ENCODE data around the gene HEATR5A. TPM values are rescaled to one million over a fixed set of nuclear protein-coding genes. Genes with fewer than 3 reads are reported as not detected.

Gene HEATR5A
- polyA plus RNA-seq, 1 of the 3 experiments (the other 2 are of a cell fraction): 7.1 TPM

GRCh38 chr14:31280132-31280870 lies 140.0 kb downstream of the HEATR5A start:
- no peak overlapping the region for H3K27ac ChIP-seq (ENCODE audit: low read depth in 2 of 2, low read length in 1 of 2)
- 47% methylated on average over 4 of the region's 4 CpGs for WGBS (ENCODE audit: low lambda C conversion rate)
- H4K20me1 ChIP-seq (ENCODE audit: insufficient read depth): no peaks in the 10 kb centered on the region
- no peaks in the 10 kb centered on the region for H3K36me3 ChIP-seq (replicated peaks in 1 of 2; ENCODE audit: control insufficient read depth in 1 of 2, insufficient read depth in 2 of 2, low read length in 1 of 2)
- H3K9me2 ChIP-seq: no peaks in the 10 kb centered on the region
- peaks cover 4% of the 10 kb centered on the region for H3F3A ChIP-seq (replicated peaks; ENCODE audit: insufficient read depth)
- POLR2A ChIA-PET: no interaction called here
- no peak for DNase-seq
- CTCF ChIA-PET: no interaction called here
- no peaks in the 10 kb centered on the region for H3K27me3 ChIP-seq (ENCODE audit: insufficient read depth)
- no peak overlapping the region for H2AFZ ChIP-seq (ENCODE audit: low read depth)
- no peak overlapping the region for H3K4me3 ChIP-seq (ENCODE audit: low read depth in 2 of 2, low read length in 1 of 2)
- no peaks in the 10 kb centered on the region for H3K79me2 ChIP-seq (ENCODE audit: insufficient read depth)
- no peak for TF ChIP-seq MEF2A (IDR thresholded peaks at IDR 0.05; ENCODE audit: borderline replicate concordance, low read depth)
- no peak for TF ChIP-seq TCF12 (IDR thresholded peaks at IDR 0.05)
- no peak for TF ChIP-seq JUND (IDR thresholded peaks at IDR 0.05)
- TF ChIP-seq RAD21 (IDR thresholded peaks at IDR 0.05; ENCODE audit: low read length): no peak
- TF ChIP-seq NRF1 (IDR thresholded peaks at IDR 0.05; ENCODE audit: low read depth, low read length): no peak
- TF ChIP-seq USF1 (IDR thresholded peaks at IDR 0.05; ENCODE audit: borderline replicate concordance, low read depth): no peak
- no peak for TF ChIP-seq RXRA (IDR thresholded peaks at IDR 0.05; ENCODE audit: borderline replicate concordance, low read depth)
- TF ChIP-seq FOXM1 (IDR thresholded peaks at IDR 0.05; ENCODE audit: low read depth): no peak
- no peak for TF ChIP-seq EP300 (IDR thresholded peaks at IDR 0.05; ENCODE audit: borderline replicate concordance in 1 of 2, low read depth in 1 of 2, low read length in 1 of 2)
- no peak for TF ChIP-seq SMC3 (IDR thresholded peaks at IDR 0.05; ENCODE audit: low read depth, low read length)
- TF ChIP-seq SIN3A (IDR thresholded peaks at IDR 0.05; ENCODE audit: borderline replicate concordance, low read depth, low read length): no peak
- no peak for TF ChIP-seq TAF1 (IDR thresholded peaks at IDR 0.05; ENCODE audit: borderline replicate concordance, low read depth, low read length)
- TF ChIP-seq IRF3 (IDR thresholded peaks at IDR 0.05; ENCODE audit: low read depth, low read length): no peak
- no peak for TF ChIP-seq FOXJ3 (CRISPR knock-in tag; IDR thresholded peaks at IDR 0.05)
- no peak for TF ChIP-seq GABPA (IDR thresholded peaks at IDR 0.05; ENCODE audit: low read depth)
- TF ChIP-seq YY1 (IDR thresholded peaks at IDR 0.05; ENCODE audit: low read depth): no peak
- no peak for TF ChIP-seq POLR2AphosphoS5 (IDR thresholded peaks at IDR 0.05; ENCODE audit: low read depth, low read length)
- no peak for TF ChIP-seq CHD2 (IDR thresholded peaks at IDR 0.05; ENCODE audit: low read length, partially characterized antibody)
- H3K9me3 ChIP-seq: no peaks in the 10 kb centered on the region
- no peak overlapping the region for H3K9ac ChIP-seq
- no peaks in the 10 kb centered on the region for H3K4me1 ChIP-seq (ENCODE audit: control insufficient read depth in 1 of 2, insufficient read depth in 2 of 2, low read depth in 1 of 2, low read length in 1 of 2)
- no peak overlapping the region for H3K4me2 ChIP-seq

- DNase-seq: no peak
- POLR2A ChIA-PET: no interaction called here
- TF ChIP-seq SMC3 (IDR thresholded peaks at IDR 0.05; ENCODE audit: low read depth, low read length) (no peak), NRF1 (IDR thresholded peaks at IDR 0.05; ENCODE audit: low read depth, low read length) (no peak), RFX5 (IDR thresholded peaks at IDR 0.05; ENCODE audit: low read length) (no peak), NFIC (IDR thresholded peaks at IDR 0.05; ENCODE audit: borderline replicate concordance) (no peak), MAX (IDR thresholded peaks at IDR 0.05; ENCODE audit: low read depth) (no peak), MXI1 (IDR thresholded peaks at IDR 0.05; ENCODE audit: low read depth, low read length) (no peak), ZBTB33 (IDR thresholded peaks at IDR 0.05; ENCODE audit: borderline replicate concordance, low read depth) (no peak)
- H4K20me1 ChIP-seq (ENCODE audit: insufficient read depth): no peaks in the 10 kb centered on the region
- H3K27me3 ChIP-seq (ENCODE audit: insufficient read depth): no peaks in the 10 kb centered on the region
- no peaks in the 10 kb centered on the region for H3K9me2 ChIP-seq
- H3K4me2 ChIP-seq: no peak overlapping the region
- CTCF ChIA-PET: interaction anchor here (0.6 kb wide), 1 partner anchor 597 kb away, joined by 3 read pairs; no protein-coding TSS in a partner anchor
- WGBS (ENCODE audit: low lambda C conversion rate): 19% methylated on average over 1 of the region's 1 CpG
- no peaks in the 10 kb centered on the region for H3K79me2 ChIP-seq (ENCODE audit: insufficient read depth)
- no peak overlapping the region for H2AFZ ChIP-seq (ENCODE audit: low read depth)
- no peaks in the 10 kb centered on the region for H3K36me3 ChIP-seq (replicated peaks in 1 of 2; ENCODE audit: control insufficient read depth in 1 of 2, insufficient read depth in 2 of 2, low read length in 1 of 2)
- no peak overlapping the region for H3K27ac ChIP-seq (ENCODE audit: low read depth in 2 of 2, low read length in 1 of 2)
- no peak overlapping the region; a peak in 1 of 4 replicates for H3K4me3 ChIP-seq (ENCODE audit: low read depth in 2 of 2, low read length in 1 of 2)
- no peak overlapping the region for H3K9ac ChIP-seq
- H3K9me3 ChIP-seq: no peaks in the 10 kb centered on the region
- no peaks in the 10 kb centered on the region for H3K4me1 ChIP-seq (ENCODE audit: control insufficient read depth in 1 of 2, insufficient read depth in 2 of 2, low read depth in 1 of 2, low read length in 1 of 2)
- H3F3A ChIP-seq (replicated peaks; ENCODE audit: insufficient read depth): peaks cover 3% of the 10 kb centered on the region
These were observed 141.5 kb downstream of the HEATR5A start for GRCh38 chr14:31278883-31279282.
